Mesendoderm (in vitro differentiated cells): ENCODE measurements around the gene HMBS.

Experiments
- DNase-seq: peaks from one replicate; pipeline ENCODE4 v3.0.0; 2013
- H2AK5ac ChIP-seq: 2 replicates; pipeline ENCODE4 v1.6.1; 2013; ENCODE audit warnings: low read length, inconsistent platforms
- H2BK120ac ChIP-seq: 2 replicates; pipeline ENCODE4 v1.6.1; 2013; ENCODE audit warnings: low read depth, mild to moderate bottlenecking, low read length, moderate library complexity, mixed read lengths
- H2BK15ac ChIP-seq: replicated peaks from 2 replicates; pipeline ENCODE4 v1.6.1; 2013; ENCODE audit warnings: low read depth, mild to moderate bottlenecking, moderate library complexity
- H2BK5ac ChIP-seq: 2 replicates; pipeline ENCODE4 v1.6.1; 2013; ENCODE audit warnings: low read length, inconsistent platforms
- H3K18ac ChIP-seq: 2 replicates; pipeline ENCODE4 v1.6.1; 2013; ENCODE audit warnings: mild to moderate bottlenecking, low read length, mixed read lengths
- H3K23ac ChIP-seq: one replicate; pipeline ENCODE4 v1.6.1; 2013; ENCODE audit warnings: low read length
- H3K27ac ChIP-seq: 2 replicates; pipeline ENCODE4 v1.5.1; 2013; ENCODE audit warnings: low read depth, mild to moderate bottlenecking, inconsistent platforms, low read length, moderate library complexity
- H3K27me3 ChIP-seq: 2 replicates; pipeline ENCODE4 v1.6.1; 2013; ENCODE audit warnings: low read length, control low read depth, mild to moderate bottlenecking, inconsistent platforms; ENCODE audit not compliant: insufficient read depth, poor library complexity
- H3K36me3 ChIP-seq: 2 replicates; pipeline ENCODE4 v1.6.1; 2013; ENCODE audit warnings: low read length, inconsistent platforms; ENCODE audit not compliant: control insufficient read depth, insufficient read depth
- H3K4ac ChIP-seq: one replicate; pipeline ENCODE4 v1.6.1; 2013; ENCODE audit warnings: low read depth, mild to moderate bottlenecking, low read length, moderate library complexity
- H3K4me1 ChIP-seq: 2 replicates; pipeline ENCODE4 v1.6.1; 2013; ENCODE audit warnings: low read depth, low read length, inconsistent platforms; ENCODE audit not compliant: control insufficient read depth
- H3K4me2 ChIP-seq: 2 replicates; pipeline ENCODE4 v1.6.1; 2013; ENCODE audit warnings: low read length
- H3K4me3 ChIP-seq: 2 replicates; pipeline ENCODE4 v1.5.1; 2013; ENCODE audit warnings: mild to moderate bottlenecking, low read length
- H3K56ac ChIP-seq: one replicate; pipeline ENCODE4 v1.6.1; 2013; ENCODE audit warnings: low read length
- H3K79me1 ChIP-seq: 2 replicates; pipeline ENCODE4 v1.6.1; 2013; ENCODE audit warnings: low read length, inconsistent platforms
- H3K79me2 ChIP-seq: 2 replicates; pipeline ENCODE4 v1.6.1; 2013; ENCODE audit warnings: mild to moderate bottlenecking, low read length; ENCODE audit not compliant: control insufficient read depth, insufficient read depth
- H3K9ac ChIP-seq: 2 replicates; pipeline ENCODE4 v1.6.1; 2013; ENCODE audit warnings: low read length, inconsistent platforms
- H4K5ac ChIP-seq: one replicate; pipeline ENCODE4 v1.6.1; 2013; ENCODE audit warnings: low read length
- H4K8ac ChIP-seq: one replicate; pipeline ENCODE4 v1.6.1; 2013; ENCODE audit warnings: low read depth, mild to moderate bottlenecking, control low read depth, low read length, moderate library complexity
- WGBS: extraction: QIAGEN DNeasy Blood & Tissue Kit; methylation state at CpG from one replicate; pipeline ENCODE4 v1.1.7; 2013; ENCODE audit warnings: low lambda C conversion rate, missing lambda C conversion rate; ENCODE audit not compliant: insufficient coverage; ENCODE audit errors: extremely low coverage; 5-methylcytosine and 5-hydroxymethylcytosine counted together

HMBS gene

DNA sequence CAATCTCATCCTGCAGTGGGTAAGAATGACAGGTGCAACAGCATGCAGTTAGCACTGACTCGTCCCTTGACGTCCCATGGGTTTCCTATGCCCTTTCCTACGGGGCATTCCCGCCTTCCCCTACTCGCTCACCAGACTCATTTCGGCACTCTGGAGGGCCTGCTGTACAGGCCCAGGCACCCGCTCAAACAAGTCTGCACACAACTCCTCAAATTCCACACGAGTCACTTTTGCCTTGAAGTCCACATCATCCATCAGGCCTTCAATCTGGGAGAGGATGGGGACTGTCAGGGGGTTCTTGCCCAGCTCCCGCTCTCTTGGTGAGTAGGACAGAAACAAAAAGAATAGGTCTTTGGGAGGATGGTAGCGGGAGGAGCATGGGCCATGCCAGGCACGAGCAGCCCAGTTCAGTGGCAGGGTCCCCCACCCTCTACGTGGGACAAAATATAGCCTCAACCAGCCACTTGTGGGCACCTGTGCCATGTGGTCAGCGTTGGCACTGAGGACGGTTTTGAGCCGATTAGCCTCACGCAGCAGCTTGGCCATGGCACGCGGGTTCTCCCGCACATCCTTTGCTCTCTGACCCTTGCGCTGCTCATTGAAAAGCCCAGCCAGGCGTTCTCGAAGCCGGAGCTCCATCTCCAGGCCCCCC is 32.4 kb upstream of the HMBS start:
- peaks cover 18% of the 10 kb centered on the region for H3K79me2 ChIP-seq
- WGBS = no CpG with 5 or more reads among the region's 23 CpGs
- no peaks in the 10 kb centered on the region for H3K27me3 ChIP-seq
- H2AK5ac ChIP-seq = no peak overlapping the region
- no peak overlapping the region for H3K4ac ChIP-seq
- no peak overlapping the region for H4K5ac ChIP-seq
- peaks cover 45% of the 10 kb centered on the region for H3K36me3 ChIP-seq
- H2BK120ac ChIP-seq = no peak overlapping the region
- no peak overlapping the region for H3K56ac ChIP-seq
- H3K4me3 ChIP-seq = no peak overlapping the region
- H3K9ac ChIP-seq = no peak overlapping the region
- no peak overlapping the region for H3K27ac ChIP-seq
- no peak overlapping the region for H3K18ac ChIP-seq
- no peak overlapping the region for H2BK15ac ChIP-seq
- no peak for DNase-seq
- H3K23ac ChIP-seq = no peak overlapping the region
- no peak overlapping the region for H3K4me2 ChIP-seq
- no peak overlapping the region for H2BK5ac ChIP-seq
- H3K79me1 ChIP-seq = peaks cover 29% of the 10 kb centered on the region
- peaks cover 4% of the 10 kb centered on the region for H3K4me1 ChIP-seq
- H4K8ac ChIP-seq = no peak overlapping the region

GRCh38 chr11:119054418-119054817 is 30.3 kb upstream of the HMBS start:
- no peak overlapping the region for H2BK120ac ChIP-seq
- no peak overlapping the region for H2BK15ac ChIP-seq
- H2AK5ac ChIP-seq = no peak overlapping the region
- H4K8ac ChIP-seq = no peak overlapping the region
- H3K4me2 ChIP-seq = no peak overlapping the region
- H3K79me2 ChIP-seq = peaks cover 18% of the 10 kb centered on the region
- peaks cover 29% of the 10 kb centered on the region for H3K79me1 ChIP-seq
- H3K36me3 ChIP-seq = peaks cover 31% of the 10 kb centered on the region
- no peak overlapping the region for H2BK5ac ChIP-seq
- no peak for DNase-seq
- no peak overlapping the region for H3K9ac ChIP-seq
- no peak overlapping the region for H3K56ac ChIP-seq
- H3K27ac ChIP-seq = no peak overlapping the region
- no peak overlapping the region for H3K4ac ChIP-seq
- no peaks in the 10 kb centered on the region for H3K27me3 ChIP-seq
- no peak overlapping the region for H3K18ac ChIP-seq
- peaks cover 4% of the 10 kb centered on the region for H3K4me1 ChIP-seq
- no peak overlapping the region for H3K23ac ChIP-seq
- no peak overlapping the region for H3K4me3 ChIP-seq
- no peak overlapping the region for H4K5ac ChIP-seq
- WGBS = no CpG with 5 or more reads among the region's 10 CpGs

GRCh38 chr11:119055901-119056300 is 28.8 kb upstream of the HMBS start:
- Histone ChIP-seq H2BK15ac (no peak overlapping the region), H3K56ac (peak overlapping the region; percentile 99), H3K18ac (no peak overlapping the region), H2BK5ac (no peak overlapping the region), H4K8ac (no peak overlapping the region), H2AK5ac (peak overlapping the region; percentile 78), H3K23ac (no peak overlapping the region), H3K4me2 (peak overlapping the region; percentile 98), H3K4me1 (peaks cover 4% of the 10 kb centered on the region), H3K27ac (peak overlapping the region; percentile 96), H3K4ac (no peak overlapping the region), H4K5ac (no peak overlapping the region), H3K4me3 (peak overlapping the region; percentile 92), H3K9ac (peak overlapping the region; percentile 95), H3K79me2 (peaks cover 18% of the 10 kb centered on the region), H2BK120ac (no peak overlapping the region), H3K27me3 (no peaks in the 10 kb centered on the region), H3K79me1 (peaks cover 29% of the 10 kb centered on the region), H3K36me3 (peaks cover 25% of the 10 kb centered on the region)
- WGBS = no CpG with 5 or more reads among the region's 6 CpGs
- DNase-seq = peak; percentile 52

DNA sequence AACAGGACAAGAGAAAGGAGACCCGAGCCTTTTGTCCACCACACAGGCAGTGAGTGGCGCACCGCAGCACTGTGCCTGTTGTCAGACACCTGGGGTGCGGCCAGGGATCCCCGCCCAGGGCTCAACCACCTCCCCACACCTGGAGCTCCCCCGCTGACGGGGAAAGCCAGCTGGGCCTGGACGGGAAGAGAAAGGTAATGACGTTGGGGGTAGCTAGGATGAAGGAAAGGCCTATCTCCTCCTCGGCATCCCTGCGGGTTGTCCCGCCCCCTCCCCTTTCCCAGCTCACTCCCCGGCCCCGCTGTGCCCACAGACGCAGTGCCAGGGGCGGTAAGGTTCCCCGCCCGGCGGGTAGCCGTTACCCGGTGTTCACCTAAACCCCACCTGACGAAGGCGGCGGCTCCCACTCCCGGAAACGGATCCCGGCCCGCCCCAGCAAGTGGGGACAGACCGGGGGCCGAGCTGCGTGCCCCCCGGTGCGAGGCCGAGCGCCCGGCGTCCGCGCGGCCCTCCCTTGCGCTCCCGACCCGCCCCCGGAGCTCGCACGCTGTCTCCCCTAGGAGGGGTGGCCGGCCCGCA is 28.2 kb upstream of the HMBS start:
- H2BK120ac ChIP-seq = no peak overlapping the region
- peak; percentile 77 for DNase-seq
- H2AK5ac ChIP-seq = peak overlapping the region; percentile 78
- WGBS = no CpG with 5 or more reads among the region's 48 CpGs
- H2BK15ac ChIP-seq = no peak overlapping the region
- H2BK5ac ChIP-seq = no peak overlapping the region
- peak overlapping the region; percentile 98 for H3K4me2 ChIP-seq
- H3K27ac ChIP-seq = peak overlapping the region; percentile 96
- H4K8ac ChIP-seq = no peak overlapping the region
- peaks cover 22% of the 10 kb centered on the region for H3K36me3 ChIP-seq
- H3K27me3 ChIP-seq = no peaks in the 10 kb centered on the region
- H3K56ac ChIP-seq = peak overlapping the region; percentile 99
- H4K5ac ChIP-seq = no peak overlapping the region
- H3K23ac ChIP-seq = peak overlapping the region; percentile 66
- peak overlapping the region; percentile 75 for H3K18ac ChIP-seq
- H3K4ac ChIP-seq = peak overlapping the region; percentile 73
- H3K9ac ChIP-seq = peak overlapping the region; percentile 95
- H3K4me3 ChIP-seq = peak overlapping the region; percentile 92
- H3K79me1 ChIP-seq = peaks cover 29% of the 10 kb centered on the region
- peaks cover 18% of the 10 kb centered on the region for H3K79me2 ChIP-seq
- peaks cover 4% of the 10 kb centered on the region for H3K4me1 ChIP-seq

DNA sequence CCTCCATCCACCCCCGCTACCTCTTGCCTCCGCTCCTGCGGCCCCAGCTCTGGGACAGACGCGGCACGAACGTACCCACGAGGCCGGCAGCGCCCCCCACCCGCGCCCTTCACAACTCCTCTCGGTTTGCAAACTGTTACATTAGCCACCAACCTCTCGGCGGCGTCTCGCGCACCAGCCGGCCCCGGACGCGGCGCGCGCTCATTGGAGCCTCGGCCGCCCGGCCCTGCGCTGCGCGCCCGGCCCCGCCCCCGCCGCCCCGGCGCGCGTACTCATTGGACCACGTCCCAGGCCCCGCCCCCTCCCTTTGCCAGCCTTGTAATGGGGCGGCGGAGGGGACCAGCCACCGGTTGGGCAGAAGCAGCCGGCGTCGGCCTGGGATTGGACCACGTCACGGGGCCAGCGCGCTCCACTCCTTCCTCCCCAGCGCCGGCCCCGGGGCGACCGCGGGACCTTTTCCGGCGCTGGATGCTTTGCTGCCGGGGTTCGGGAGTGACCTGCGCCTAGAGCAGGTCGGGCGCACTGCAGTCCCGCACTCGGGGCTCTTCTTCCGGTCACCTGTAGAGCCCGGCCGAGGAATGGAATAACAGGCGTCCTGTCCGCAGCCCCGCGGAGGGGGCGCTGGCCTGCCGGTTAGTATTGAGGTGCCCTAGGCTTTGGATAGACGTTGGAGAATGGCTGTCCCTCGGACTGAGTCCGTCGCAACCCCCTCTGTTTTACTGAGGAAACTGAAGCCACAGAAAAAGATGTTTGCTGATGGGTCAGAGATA is 27.5 kb upstream of the HMBS start, which contains the start of gene HYOU1:
HYOU1 (minus strand) TSS at position 206 of the 770 bp plus-strand sequence. CDS start 1,045 bp downstream, outside the sequence.
- peaks cover 22% of the 10 kb centered on the region for H3K36me3 ChIP-seq
- peak; percentile 99 for DNase-seq
- H3K18ac ChIP-seq = peak within 1 kb of the TSS; percentile 75
- no peak within 1 kb of the TSS for H4K8ac ChIP-seq
- peak within 1 kb of the TSS; percentile 98 for H3K4me2 ChIP-seq
- H2BK120ac ChIP-seq = no peak within 1 kb of the TSS
- no CpG with 5 or more reads among the region's 79 CpGs for WGBS
- peaks cover 18% of the 10 kb centered on the region for H3K79me2 ChIP-seq
- peak within 1 kb of the TSS; percentile 66 for H3K23ac ChIP-seq
- no peak within 1 kb of the TSS for H2BK5ac ChIP-seq
- H2BK15ac ChIP-seq = no peak within 1 kb of the TSS
- no peaks in the 10 kb centered on the region for H3K27me3 ChIP-seq
- peak within 1 kb of the TSS; percentile 92 for H3K4me3 ChIP-seq
- H3K4ac ChIP-seq = peak within 1 kb of the TSS; percentile 88
- no peak within 1 kb of the TSS for H4K5ac ChIP-seq
- H3K9ac ChIP-seq = peak within 1 kb of the TSS; percentile 95
- H3K27ac ChIP-seq = peak within 1 kb of the TSS; percentile 96
- H3K79me1 ChIP-seq = peaks cover 29% of the 10 kb centered on the region
- H3K4me1 ChIP-seq = peaks cover 4% of the 10 kb centered on the region
- peak within 1 kb of the TSS; percentile 78 for H2AK5ac ChIP-seq
- H3K56ac ChIP-seq = peak within 1 kb of the TSS; percentile 99
